DOHH2 (cell line): ENCODE results near the gene GPC6.

ENCODE experiments used
- H3F3A ChIP-seq: fragments of 200-600 bp; sonication (generic), shearing (Covaris generic); 2 replicates; pipeline ENCODE4 v1.6.0; 2016; ENCODE audit warnings: antibody characterized with exemption, mild to moderate bottlenecking; ENCODE audit not compliant: control insufficient read depth, insufficient read depth
- H3K27ac ChIP-seq: fragments of 200-600 bp; sonication (generic); 2 replicates; pipeline ENCODE4 v1.5.1; 2014; ENCODE audit warnings: low read depth, mild to moderate bottlenecking, low read length, moderate library complexity
- H3K27me3 ChIP-seq: fragments of 200-600 bp; sonication (generic); 2 replicates; pipeline ENCODE4 v1.6.1; 2014; ENCODE audit warnings: mild to moderate bottlenecking, low read length, mixed read lengths; ENCODE audit not compliant: control insufficient read depth
- H3K36me3 ChIP-seq: fragments of 200-600 bp; sonication (generic); 2 replicates; pipeline ENCODE4 v1.6.1; 2014; ENCODE audit warnings: mild to moderate bottlenecking, low read length, moderate library complexity, mixed read lengths; ENCODE audit not compliant: control insufficient read depth
- H3K4me1 ChIP-seq: fragments of 200-600 bp; sonication (generic); 2 replicates; pipeline ENCODE4 v1.6.1; 2014; ENCODE audit warnings: mild to moderate bottlenecking, low read length, mixed read lengths; ENCODE audit not compliant: control insufficient read depth
- H3K4me2 ChIP-seq: fragments of 200-600 bp; sonication (generic); 2 replicates; pipeline ENCODE4 v1.6.0; 2014; ENCODE audit warnings: mild to moderate bottlenecking, low read length, moderate library complexity
- H3K4me3 ChIP-seq: fragments of 200-600 bp; sonication (generic); 2 replicates; pipeline ENCODE4 v1.5.1; 2014; ENCODE audit warnings: mild to moderate bottlenecking, low read length, mixed read lengths
- H3K79me2 ChIP-seq: fragments of 200-600 bp; sonication (generic); 2 replicates; pipeline ENCODE4 v1.6.1; 2014; ENCODE audit warnings: mild to moderate bottlenecking, low read length, mixed read lengths; ENCODE audit not compliant: control insufficient read depth
- H3K9me2 ChIP-seq: fragments of 200-600 bp; sonication (generic); replicated peaks from 2 replicates; pipeline ENCODE4 v1.6.1; 2014; ENCODE audit warnings: mild to moderate bottlenecking, low read length, mixed read lengths; ENCODE audit not compliant: control insufficient read depth
- H3K9me3 ChIP-seq: fragments of 200-600 bp; sonication (generic); 2 replicates; pipeline ENCODE4 v1.6.1; 2014; ENCODE audit warnings: antibody characterized with exemption, low read length, mixed read lengths; ENCODE audit not compliant: control insufficient read depth, insufficient read depth
- H4K20me1 ChIP-seq: fragments of 200-600 bp; sonication (generic); 2 replicates; pipeline ENCODE4 v1.6.0; 2014; ENCODE audit warnings: low read depth, mild to moderate bottlenecking, antibody characterized with exemption, low read length, moderate library complexity; ENCODE audit not compliant: control insufficient read depth, insufficient read depth
- CTCF ChIP-seq: fragments of 200-600 bp; sonication (generic); IDR thresholded peaks from one replicate; pipeline ENCODE4 v1.5.1; 2014; ENCODE audit warnings: antibody characterized with exemption, mild to moderate bottlenecking, low read depth, low read length; ENCODE audit not compliant: poor library complexity, severe bottlenecking
- EZH2phosphoT487 ChIP-seq: fragments of 200-600 bp; sonication (generic); IDR thresholded peaks from 2 replicates; pipeline ENCODE4 v1.6.1; 2017; ENCODE audit warnings: borderline replicate concordance, mild to moderate bottlenecking, antibody characterized with exemption, low read length, moderate library complexity, mixed read lengths

GPC6 gene

GRCh38 chr13:94247890-94248289, 1021.3 kb downstream of the GPC6 start:
- H3K4me3 ChIP-seq: no peak overlapping the region
- H3F3A ChIP-seq: no peaks in the 10 kb centered on the region
- H3K4me1 ChIP-seq: no peaks in the 10 kb centered on the region
- no peaks in the 10 kb centered on the region for H3K9me2 ChIP-seq
- H3K4me2 ChIP-seq: no peak overlapping the region
- H3K27me3 ChIP-seq: no peaks in the 10 kb centered on the region
- no peaks in the 10 kb centered on the region for H3K79me2 ChIP-seq
- H3K9me3 ChIP-seq: no peaks in the 10 kb centered on the region; the same call in 1 of the 2 replicates
- H3K27ac ChIP-seq: no peak overlapping the region
- no peaks in the 10 kb centered on the region for H4K20me1 ChIP-seq
- no peaks in the 10 kb centered on the region for H3K36me3 ChIP-seq
- TF ChIP-seq EZH2phosphoT487: no peak
- TF ChIP-seq CTCF: no peak

- H3K4me3 ChIP-seq: no peak overlapping the region
- H3K9me2 ChIP-seq: no peaks in the 10 kb centered on the region
- H3K36me3 ChIP-seq: no peaks in the 10 kb centered on the region
- no peaks in the 10 kb centered on the region for H3K4me1 ChIP-seq
- TF ChIP-seq EZH2phosphoT487 (no peak), CTCF (no peak)
- H3K27me3 ChIP-seq: no peaks in the 10 kb centered on the region
- no peak overlapping the region for H3K4me2 ChIP-seq
- H3F3A ChIP-seq: no peaks in the 10 kb centered on the region
- H3K9me3 ChIP-seq: no peaks in the 10 kb centered on the region; the same call in 1 of the 2 replicates
- H3K79me2 ChIP-seq: no peaks in the 10 kb centered on the region
- no peak overlapping the region for H3K27ac ChIP-seq
- H4K20me1 ChIP-seq: no peaks in the 10 kb centered on the region
Observed at GRCh38 chr13:94248454-94249228, 1022.0 kb downstream of the GPC6 start.

- H3K9me2 ChIP-seq: no peaks in the 10 kb centered on the region
- H3K36me3 ChIP-seq: no peaks in the 10 kb centered on the region
- TF ChIP-seq EZH2phosphoT487 (no peak), CTCF (no peak)
- no peaks in the 10 kb centered on the region for H3F3A ChIP-seq
- H3K4me3 ChIP-seq: no peak overlapping the region
- H3K27me3 ChIP-seq: no peaks in the 10 kb centered on the region
- H3K27ac ChIP-seq: no peak overlapping the region
- H3K9me3 ChIP-seq: no peaks in the 10 kb centered on the region; the same call in 1 of the 2 replicates
- H3K4me2 ChIP-seq: no peak overlapping the region
- H3K79me2 ChIP-seq: no peaks in the 10 kb centered on the region
- H4K20me1 ChIP-seq: no peaks in the 10 kb centered on the region
- H3K4me1 ChIP-seq: no peaks in the 10 kb centered on the region
Observed at GRCh38 chr13:94249512-94249911, 1022.9 kb downstream of the GPC6 start.
